Liver (tissue), 9 donors: ENCODE measurements around the gene ZNF718. TPM values are rescaled to one million over a fixed set of nuclear protein-coding genes. Genes with fewer than 3 reads are reported as not detected.
"Not testable (repeated sequence)": the region's sequence is repeated elsewhere in the genome, so short reads cannot be mapped to it uniquely, and the experiment has no call there.

Experiments
- DNase-seq: peaks from one replicate; pipeline ENCODE4 v3.0.0-alpha.2; 2017; ENCODE audit warnings: low spot score
- H3K27ac ChIP-seq, 2 donors: one replicate each; pipeline ENCODE4 v1.7.0; 2013; ENCODE audit warnings: inconsistent platforms in 2 of 2, low read length in 2 of 2, control low read depth in 1 of 2, low read depth in 1 of 2, mild to moderate bottlenecking in 1 of 2
- H3K27me3 ChIP-seq, 4 donors: one replicate each; pipeline versions ENCODE4 v1.6.1 to v1.7.0; 2013; ENCODE audit warnings: low read length in 3 of 4, inconsistent platforms in 1 of 4, mild to moderate bottlenecking in 1 of 4, moderate library complexity in 1 of 4; ENCODE audit not compliant: control insufficient read depth in 4 of 4, insufficient read depth in 4 of 4
- H3K36me3 ChIP-seq, 4 donors: one replicate each; pipeline versions ENCODE4 v1.6.1 to v1.7.0; 2013; ENCODE audit warnings: low read length in 3 of 4, mild to moderate bottlenecking in 3 of 4, low read depth in 1 of 4, moderate library complexity in 1 of 4; ENCODE audit not compliant: control insufficient read depth in 4 of 4, insufficient read depth in 3 of 4
- H3K4me1 ChIP-seq, 4 donors: one replicate each; pipeline versions ENCODE4 v1.6.1 to v1.7.0; 2013; ENCODE audit warnings: low read length in 3 of 4, mild to moderate bottlenecking in 3 of 4, moderate library complexity in 1 of 4; ENCODE audit not compliant: control insufficient read depth in 4 of 4, insufficient read depth in 4 of 4
- H3K4me3 ChIP-seq, 3 donors: one replicate each; pipeline versions ENCODE4 v1.6.1 to v1.7.0; 2013; ENCODE audit warnings: low read length in 3 of 3, control low read depth in 1 of 3, low read depth in 1 of 3, mild to moderate bottlenecking in 1 of 3
- H3K9ac ChIP-seq, 2 donors: one replicate each; pipeline ENCODE4 v1.7.0; 2013; ENCODE audit warnings: low read length in 2 of 2, mild to moderate bottlenecking in 2 of 2, moderate library complexity in 2 of 2, control low read depth in 1 of 2, low read depth in 1 of 2
- H3K9me3 ChIP-seq, 4 donors: one replicate each; pipeline versions ENCODE4 v1.6.1 to v1.7.0; 2013; ENCODE audit warnings: low read length in 3 of 4; ENCODE audit not compliant: control insufficient read depth in 4 of 4
- ATF3 ChIP-seq: IDR thresholded peaks from 2 replicates; pipeline ENCODE4 v1.6.1; 2016; ENCODE audit warnings: antibody characterized with exemption
- CTCF ChIP-seq: fragments of 150-350 bp; IDR thresholded peaks from 2 replicates; pipeline ENCODE4 v1.5.1; 2017; ENCODE audit warnings: improper control_type of control experiment, low read depth, low read length; ENCODE audit not compliant: missing input control
- EGR1 ChIP-seq, 2 donors: IDR thresholded peaks; 2 replicates each; pipeline ENCODE4 v1.6.1; 2016 to 2018; ENCODE audit warnings: antibody characterized with exemption in 2 of 2, low read depth in 2 of 2
- FOXA1 ChIP-seq: IDR thresholded peaks from 2 replicates; pipeline ENCODE4 v1.6.1; 2016; ENCODE audit warnings: antibody characterized with exemption
- FOXA2 ChIP-seq: IDR thresholded peaks from 2 replicates; pipeline ENCODE4 v1.6.1; 2016; ENCODE audit warnings: antibody characterized with exemption
- GABPA ChIP-seq, 2 donors: IDR thresholded peaks in 1 of 2; conservative IDR thresholded peaks in 1 of 2; 2 replicates each; pipeline ENCODE4 v1.6.1; 2016; ENCODE audit warnings: antibody characterized with exemption in 2 of 2, mild to moderate bottlenecking in 1 of 2, moderate library complexity in 1 of 2
- HNF4A ChIP-seq, 2 donors: conservative IDR thresholded peaks; 2 replicates each; pipeline ENCODE4 v1.6.1; 2016; ENCODE audit warnings: antibody characterized with exemption in 2 of 2, mild to moderate bottlenecking in 2 of 2
- HNF4G ChIP-seq: IDR thresholded peaks from 2 replicates; pipeline ENCODE4 v1.6.1; 2016; ENCODE audit warnings: antibody characterized with exemption
- JUND ChIP-seq, 2 donors: IDR thresholded peaks; 2 replicates each; pipeline ENCODE4 v1.6.1; 2016; ENCODE audit warnings: antibody characterized with exemption in 2 of 2
- MAX ChIP-seq: IDR thresholded peaks from 2 replicates; pipeline ENCODE4 v1.6.1; 2016; ENCODE audit warnings: antibody characterized with exemption
- NR2F2 ChIP-seq: IDR thresholded peaks from 2 replicates; pipeline ENCODE4 v1.6.1; 2016; ENCODE audit warnings: antibody characterized with exemption
- RAD21 ChIP-seq, 2 donors: IDR thresholded peaks; 2 replicates each; pipeline ENCODE4 v1.6.1; 2016; ENCODE audit warnings: antibody characterized with exemption in 2 of 2, mild to moderate bottlenecking in 2 of 2
- REST ChIP-seq: IDR thresholded peaks from 2 replicates; pipeline ENCODE4 v1.6.1; 2016; ENCODE audit warnings: antibody characterized with exemption, mild to moderate bottlenecking
- RXRA ChIP-seq, 2 donors: IDR thresholded peaks; 2 replicates each; pipeline ENCODE4 v1.6.1; 2017 to 2018; ENCODE audit warnings: antibody characterized with exemption in 2 of 2, mild to moderate bottlenecking in 1 of 2
- SP1 ChIP-seq: IDR thresholded peaks from 2 replicates; pipeline ENCODE4 v1.6.1; 2018; ENCODE audit warnings: antibody characterized with exemption, mild to moderate bottlenecking
- TAF1 ChIP-seq: conservative IDR thresholded peaks from 2 replicates; pipeline ENCODE4 v1.6.1; 2016; ENCODE audit warnings: antibody characterized with exemption, mild to moderate bottlenecking
- YY1 ChIP-seq: IDR thresholded peaks from 2 replicates; pipeline ENCODE4 v1.6.1; 2016; ENCODE audit warnings: antibody characterized with exemption, mild to moderate bottlenecking
- ZBTB33 ChIP-seq: IDR thresholded peaks from 2 replicates; pipeline ENCODE4 v1.6.1; 2016; ENCODE audit warnings: antibody characterized with exemption
- WGBS: extraction: QIAGEN DNeasy Blood & Tissue Kit; methylation state at CpG from one replicate; pipeline ENCODE4 v1.1.7; 2013; 5-methylcytosine and 5-hydroxymethylcytosine counted together
- polyA plus RNA-seq, 2 donors: library from polyadenylated mRNA; stranded (reverse) in 1 of 2; unstranded in 1 of 2; fragments of 200-250 nt in 1 of 2; fragments of >200 nt in 1 of 2; fragmentation: Nextera tagmentation in 1 of 2; extraction: Ambion mirVana in 1 of 2; gene quantifications; one replicate each; pipeline versions ENCODE4 v1.2.1 to v1.2.3, GENCODE V29; 2013 to 2015
- total RNA-seq, 2 donors: library from RNA; depleted of rRNA; stranded (reverse); fragments of >200 nt; gene quantifications; one replicate each; pipeline ENCODE4 v1.2.3, GENCODE V29; 2014
- donor health status: healthy.
- donor health status: healthy.
- donor health status: healthy.
- donor health status: healthy.
- donor health status: healthy.

ZNF718 gene
- total and polyA plus RNA-seq, 4 donors = 0.50 to 6.5 (median 2.4) TPM

GRCh38 chr4:212438-213188 is 88.3 kb downstream of the ZNF718 start:
- 9% methylated on average over 57 of the region's 57 CpGs for WGBS

GRCh38 chr4:213189-213535 is 88.9 kb downstream of the ZNF718 start:
- not testable (repeated sequence) for H3K27ac ChIP-seq, H3K4me1 ChIP-seq, H3K36me3 ChIP-seq, DNase-seq, H3K27me3 ChIP-seq, H3K9ac ChIP-seq
- peak overlapping the region in 2 of 3 donors; percentile 38 to 46 for H3K4me3 ChIP-seq
- 21% methylated on average over 13 of the region's 13 CpGs for WGBS
- peaks cover 11 to 26% (median 14%) of the 10 kb centered on the region in 4 donors for H3K9me3 ChIP-seq

More at GRCh38 chr4:212438-213188, 88.3 kb downstream of the ZNF718 start:
- Histone ChIP-seq H3K27me3 (no peaks in the 10 kb centered on the region), H3K4me1 (no peaks in the 10 kb centered on the region), H3K4me3 (peak overlapping the region; percentile 27 to 51 (median 46)), H3K9me3 (peaks cover 11 to 29% (median 14%) of the 10 kb centered on the region in 4 donors), H3K27ac (peak overlapping the region; percentile 43 to 55), H3K36me3 (no peaks in the 10 kb centered on the region), H3K9ac (no peak overlapping the region)
- no peak for DNase-seq
- TF ChIP-seq RXRA (IDR thresholded peaks at IDR 0.05) = no peak
- no peak for TF ChIP-seq MAX
- no peak for TF ChIP-seq REST
- TF ChIP-seq EGR1 (IDR thresholded peaks at IDR 0.05; ENCODE audit: low read depth in 2 of 2) = no peak
- no peak for TF ChIP-seq JUND (IDR thresholded peaks at IDR 0.05)
- no peak for TF ChIP-seq HNF4A (conservative IDR thresholded peaks at IDR 0.05)
- no peak for TF ChIP-seq CTCF
- TF ChIP-seq NR2F2 = no peak
- TF ChIP-seq ZBTB33 = no peak
- TF ChIP-seq GABPA (IDR thresholded peaks at IDR 0.05 in 1 of 2, conservative IDR thresholded peaks at IDR 0.05 in 1 of 2) = no peak
- no peak for TF ChIP-seq FOXA1
- no peak for TF ChIP-seq YY1
- TF ChIP-seq HNF4G = no peak
- TF ChIP-seq FOXA2 = no peak
- no peak for TF ChIP-seq SP1
- no peak for TF ChIP-seq RAD21 (IDR thresholded peaks at IDR 0.05)
- TF ChIP-seq ATF3 = no peak
- TF ChIP-seq TAF1 = no peak
